Activated B cell treated with CpG ODN at 0.5 μM for 24 hours (primary cell): ENCODE measurements around the gene BOD1. TPM values are rescaled to one million over a fixed set of nuclear protein-coding genes. Genes with fewer than 3 reads are reported as not detected.

Experiments
- ATAC-seq: fragments of 200-7000 bp; cut with Tn5 transposase; one replicate; pipeline ENCODE4 v1.10.0; 2021; ENCODE audit warnings: low read depth, mild to moderate bottlenecking, moderate library complexity
- CTCF ChIA-PET: fragments of 350-600 bp; sonication (Branson Sonifier 250); formaldehyde crosslinking; loops from one replicate; lab custom pipeline; 2021; ENCODE audit warnings: antibody characterized with exemption; lab: Charles Lee
- POLR2A ChIA-PET: fragments of 350-600 bp; sonication (Branson Sonifier 250); formaldehyde crosslinking; loops from one replicate; lab custom pipeline; 2021; ENCODE audit warnings: antibody characterized with exemption; lab: Charles Lee
- DNase-seq: peaks from one replicate; pipeline ENCODE4 v3.0.0; 2022
- H3K27ac Mint-ChIP-seq: one replicate; pipeline ENCODE4 v1.8.0; 2020; ENCODE audit warnings: mixed read lengths
- H3K27me3 Mint-ChIP-seq: one replicate; pipeline ENCODE4 v1.8.0; 2021; ENCODE audit warnings: mixed read lengths
- H3K36me3 Mint-ChIP-seq: one replicate; pipeline ENCODE4 v1.8.0; 2021; ENCODE audit warnings: low read depth, mixed read lengths
- H3K4me1 Mint-ChIP-seq: one replicate; pipeline ENCODE4 v1.8.0; 2021; ENCODE audit warnings: mixed read lengths
- H3K4me3 Mint-ChIP-seq: one replicate; pipeline ENCODE4 v1.8.0; 2020; ENCODE audit warnings: mild to moderate bottlenecking, mixed read lengths
- H3K9me3 Mint-ChIP-seq: one replicate; pipeline ENCODE4 v1.8.0; 2020; ENCODE audit warnings: mixed read lengths
- intact Hi-C: fragments of 100-400 bp; cut with micrococcal nuclease; formaldehyde crosslinking; loops from one replicate; pipeline ENCODE4 v1.15.1; 2024
- total RNA-seq: library from RNA; stranded (reverse); gene quantifications from 2 replicates; pipeline ENCODE4 v1.2.3, GENCODE V29; 2022
- TF ChIP-seq, protein P1 (sequence below): fragments of 200-600 bp; IDR thresholded peaks from one replicate; pipeline ENCODE4 v1.8.0; 2022; ENCODE audit warnings: antibody characterized with exemption, mild to moderate bottlenecking

BOD1 gene
- 28.9 and 32.4 TPM in 2 replicates for total RNA-seq

DNA sequence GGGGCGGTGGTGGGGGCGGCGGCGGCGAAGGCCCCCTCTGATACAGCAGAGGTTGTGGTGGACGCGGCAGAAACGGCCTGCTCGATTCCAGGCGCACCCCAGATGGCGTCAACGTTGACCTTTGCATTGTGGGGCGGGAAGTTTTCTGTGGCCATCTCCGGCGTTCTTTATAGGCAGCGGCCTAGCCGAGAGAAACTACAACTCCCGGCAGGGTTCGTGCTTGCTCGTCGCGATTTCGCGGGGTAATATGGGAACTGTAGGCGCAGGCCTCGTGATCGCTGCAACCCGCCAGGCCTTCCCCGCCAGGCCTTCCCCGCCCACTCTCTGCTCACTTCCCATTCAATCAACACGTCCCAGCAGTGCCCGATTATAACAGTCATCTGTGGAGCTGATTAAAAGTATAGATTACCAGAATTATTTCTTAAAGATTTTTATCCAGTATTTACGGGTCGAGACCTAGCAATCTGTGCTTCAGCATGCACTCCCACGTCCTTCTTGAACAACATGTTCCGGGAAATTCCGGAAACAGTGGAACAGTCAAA is at the start of gene BOD1:
TSS of gene BOD1 (minus strand) at position 74 of the 542 bp plus-strand sequence. CDS start 214 bp downstream, outside the sequence.
- Mint-ChIP-seq H3K27ac (peak within 1 kb of the TSS; percentile 88), H3K36me3 (peaks cover 28% of the 10 kb centered on the region), H3K4me1 (peaks cover 37% of the 10 kb centered on the region), H3K9me3 (no peaks in the 10 kb centered on the region), H3K27me3 (no peaks in the 10 kb centered on the region), H3K4me3 (peak within 1 kb of the TSS; percentile 92)
- CTCF ChIA-PET: interaction anchor here (0.6 to 10.0 kb wide), 17 partner anchors 163 to 695 kb away, joined by 3 to 93 read pairs (median 5); partner anchors contain the start of gene CPEB4
- ATAC-seq (peak; percentile 94), DNase-seq (peak; percentile 83)
- intact Hi-C loops: loop anchor here (1.0 to 5.0 kb wide), 10 partner anchors 64 to 658 kb away; partner anchors contain the start of genes ATP6V0E1, BNIP1, CPEB4 and CREBRF
- POLR2A ChIA-PET: interaction anchor here (0.5 to 1.9 kb wide), 13 partner anchors 9 to 803 kb away, joined by 3 to 17 read pairs (median 4); partner anchors contain the start of gene CPEB4
- TF ChIP-seq, protein P1, sequence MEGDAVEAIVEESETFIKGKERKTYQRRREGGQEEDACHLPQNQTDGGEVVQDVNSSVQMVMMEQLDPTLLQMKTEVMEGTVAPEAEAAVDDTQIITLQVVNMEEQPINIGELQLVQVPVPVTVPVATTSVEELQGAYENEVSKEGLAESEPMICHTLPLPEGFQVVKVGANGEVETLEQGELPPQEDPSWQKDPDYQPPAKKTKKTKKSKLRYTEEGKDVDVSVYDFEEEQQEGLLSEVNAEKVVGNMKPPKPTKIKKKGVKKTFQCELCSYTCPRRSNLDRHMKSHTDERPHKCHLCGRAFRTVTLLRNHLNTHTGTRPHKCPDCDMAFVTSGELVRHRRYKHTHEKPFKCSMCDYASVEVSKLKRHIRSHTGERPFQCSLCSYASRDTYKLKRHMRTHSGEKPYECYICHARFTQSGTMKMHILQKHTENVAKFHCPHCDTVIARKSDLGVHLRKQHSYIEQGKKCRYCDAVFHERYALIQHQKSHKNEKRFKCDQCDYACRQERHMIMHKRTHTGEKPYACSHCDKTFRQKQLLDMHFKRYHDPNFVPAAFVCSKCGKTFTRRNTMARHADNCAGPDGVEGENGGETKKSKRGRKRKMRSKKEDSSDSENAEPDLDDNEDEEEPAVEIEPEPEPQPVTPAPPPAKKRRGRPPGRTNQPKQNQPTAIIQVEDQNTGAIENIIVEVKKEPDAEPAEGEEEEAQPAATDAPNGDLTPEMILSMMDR: no peak

DNA sequence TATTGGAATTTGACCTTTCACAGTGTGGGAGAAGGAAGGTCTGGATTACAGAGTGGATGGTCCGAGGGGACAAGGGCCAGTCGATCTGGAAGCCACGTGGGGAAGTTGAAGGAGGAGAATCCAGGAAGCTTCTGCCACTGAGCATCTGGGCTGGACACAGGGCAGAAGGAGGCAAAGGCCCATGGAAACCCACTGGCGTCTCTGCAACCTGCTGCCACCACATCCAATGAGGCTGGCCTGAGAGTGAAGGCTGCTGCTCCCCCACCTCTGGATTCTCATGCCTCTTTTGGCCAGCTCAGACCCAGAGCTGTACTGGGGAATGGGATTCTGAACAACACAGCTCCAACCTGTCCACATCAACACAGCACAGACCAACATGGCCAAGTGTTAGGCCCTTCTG is 48.9 kb upstream of the BOD1 start:
- H3K27me3 Mint-ChIP-seq: no peaks in the 10 kb centered on the region
- DNase-seq: no peak

DNA sequence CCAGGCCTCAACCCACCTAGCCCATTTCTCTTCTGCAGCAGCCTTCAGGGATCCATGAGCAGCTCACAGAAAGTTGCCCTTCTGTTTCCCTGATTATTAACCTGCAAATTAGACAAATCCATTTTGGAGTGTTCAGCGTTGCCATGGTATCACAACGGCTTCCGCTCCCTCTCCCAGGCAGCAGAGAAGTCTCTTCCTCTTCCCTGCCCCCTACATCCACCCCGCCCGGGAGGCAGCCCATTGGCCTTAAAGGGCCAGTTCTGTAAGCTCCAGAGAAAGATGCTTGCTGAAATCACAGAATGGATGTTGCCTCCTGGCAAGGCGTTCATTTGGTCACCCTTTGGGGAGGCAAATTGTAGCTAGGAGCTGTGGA is 47.7 kb upstream of the BOD1 start:
- DNase-seq (no peak), ATAC-seq (no peak)
- Mint-ChIP-seq H3K27ac (no peak overlapping the region), H3K4me3 (no peak overlapping the region), H3K4me1 (peaks cover 13% of the 10 kb centered on the region), H3K36me3 (no peaks in the 10 kb centered on the region), H3K27me3 (no peaks in the 10 kb centered on the region), H3K9me3 (peaks cover 3% of the 10 kb centered on the region)
- intact Hi-C loops: no loop called here
- CTCF ChIA-PET: no interaction called here
- TF ChIP-seq, protein P1: no peak
- POLR2A ChIA-PET: no interaction called here

More for the DNA sequence above, 48.9 kb upstream of the BOD1 start:
- POLR2A ChIA-PET: no interaction called here
- intact Hi-C loops: no loop called here
- H3K4me1 Mint-ChIP-seq: peaks cover 13% of the 10 kb centered on the region
- H3K36me3 Mint-ChIP-seq: no peaks in the 10 kb centered on the region
- H3K4me3 Mint-ChIP-seq: no peak overlapping the region
- TF ChIP-seq, protein P1: no peak
- H3K27ac Mint-ChIP-seq: no peak overlapping the region
- ATAC-seq: no peak
- CTCF ChIA-PET: no interaction called here
- H3K9me3 Mint-ChIP-seq: peaks cover 3% of the 10 kb centered on the region

DNA sequence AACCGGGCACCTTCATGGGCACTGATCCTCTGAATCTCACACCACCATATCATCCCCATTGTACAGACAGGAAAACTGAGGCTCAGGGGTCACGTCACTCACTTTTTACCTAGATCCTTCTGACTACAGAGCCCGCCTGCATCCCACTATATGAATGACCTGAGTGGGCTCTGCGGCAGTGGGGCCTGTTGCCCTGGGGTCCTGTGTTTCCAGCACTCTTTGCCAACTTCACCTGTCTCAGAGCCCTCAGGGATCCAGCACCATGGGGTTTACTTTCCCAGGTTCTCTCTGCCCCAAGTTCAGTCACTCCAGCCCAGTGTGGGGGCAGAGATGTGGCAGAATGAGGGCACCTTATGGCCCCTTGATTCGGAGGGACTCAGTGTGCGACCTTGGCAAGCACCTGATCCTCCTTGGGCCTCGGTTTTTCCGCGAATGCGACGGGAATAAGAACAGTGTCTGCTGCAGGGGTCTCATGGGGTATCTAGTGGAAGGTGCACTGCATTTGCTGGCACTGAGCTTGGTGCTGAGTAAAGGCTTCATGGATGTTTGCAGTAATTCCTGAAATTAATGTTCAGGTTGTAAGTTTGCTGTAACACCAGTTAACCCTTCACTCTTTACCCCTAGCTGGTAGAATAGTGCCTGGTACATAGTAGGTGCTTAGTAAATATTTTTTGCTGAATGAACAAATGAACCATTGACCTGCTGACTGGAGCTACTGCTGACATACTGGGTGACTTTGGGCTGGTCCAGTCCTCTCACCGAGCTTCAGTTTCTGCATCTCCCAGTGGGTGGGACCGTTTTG is 47.1 kb upstream of the BOD1 start:
- H3K9me3 Mint-ChIP-seq: no peaks in the 10 kb centered on the region
- no peak overlapping the region for H3K4me3 Mint-ChIP-seq
- POLR2A ChIA-PET: no interaction called here
- no peak for ATAC-seq
- CTCF ChIA-PET: interaction anchor here (1.1 kb wide), 1 partner anchor 262 kb away, joined by 3 read pairs; no protein-coding TSS in a partner anchor
- H3K27me3 Mint-ChIP-seq: no peaks in the 10 kb centered on the region
- TF ChIP-seq, protein P1: no peak
- intact Hi-C loops: no loop called here
- no peaks in the 10 kb centered on the region for H3K36me3 Mint-ChIP-seq
- no peak for DNase-seq
- no peak overlapping the region for H3K27ac Mint-ChIP-seq
- H3K4me1 Mint-ChIP-seq: peaks cover 13% of the 10 kb centered on the region
